ENCODE measurements around the gene TBC1D9.

The TBC1D9 gene

DNA sequence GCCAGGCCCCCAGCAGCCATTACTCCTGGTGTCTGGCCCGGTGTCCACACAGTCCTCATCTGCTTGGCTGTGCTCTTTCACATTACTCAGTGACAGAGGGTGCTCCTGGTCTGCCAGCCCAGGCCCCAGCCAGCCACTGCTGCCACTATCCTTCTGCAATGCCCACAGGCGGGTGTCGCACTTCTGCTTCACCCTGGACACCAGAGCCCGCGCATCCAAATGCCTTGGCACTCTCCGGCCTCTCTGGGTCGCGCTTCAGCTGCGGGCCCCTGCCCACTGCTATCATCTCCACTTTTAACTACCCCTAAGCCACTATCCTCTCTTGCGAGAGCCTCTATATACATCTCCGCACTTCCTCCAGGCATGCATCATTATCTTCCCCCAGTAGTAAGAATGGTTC lies 111.0 kb downstream of the TBC1D9 start:
- no peaks in the 10 kb centered on the region for H3K36me3 ChIP-seq (ENCODE audit: control insufficient read depth, insufficient read depth, low read length)
- no peaks in the 10 kb centered on the region for H3K27me3 ChIP-seq (ENCODE audit: control insufficient read depth, insufficient read depth, low read length)
- H3K9ac ChIP-seq (ENCODE audit: low read length), result no peak overlapping the region
- no peak overlapping the region for H3K4me3 ChIP-seq (ENCODE audit: low read length)
- H3K27ac ChIP-seq (ENCODE audit: low read depth, low read length), result no peak overlapping the region
- no peaks in the 10 kb centered on the region for H3K4me1 ChIP-seq (ENCODE audit: control insufficient read depth, insufficient read depth, low read length)

DNA sequence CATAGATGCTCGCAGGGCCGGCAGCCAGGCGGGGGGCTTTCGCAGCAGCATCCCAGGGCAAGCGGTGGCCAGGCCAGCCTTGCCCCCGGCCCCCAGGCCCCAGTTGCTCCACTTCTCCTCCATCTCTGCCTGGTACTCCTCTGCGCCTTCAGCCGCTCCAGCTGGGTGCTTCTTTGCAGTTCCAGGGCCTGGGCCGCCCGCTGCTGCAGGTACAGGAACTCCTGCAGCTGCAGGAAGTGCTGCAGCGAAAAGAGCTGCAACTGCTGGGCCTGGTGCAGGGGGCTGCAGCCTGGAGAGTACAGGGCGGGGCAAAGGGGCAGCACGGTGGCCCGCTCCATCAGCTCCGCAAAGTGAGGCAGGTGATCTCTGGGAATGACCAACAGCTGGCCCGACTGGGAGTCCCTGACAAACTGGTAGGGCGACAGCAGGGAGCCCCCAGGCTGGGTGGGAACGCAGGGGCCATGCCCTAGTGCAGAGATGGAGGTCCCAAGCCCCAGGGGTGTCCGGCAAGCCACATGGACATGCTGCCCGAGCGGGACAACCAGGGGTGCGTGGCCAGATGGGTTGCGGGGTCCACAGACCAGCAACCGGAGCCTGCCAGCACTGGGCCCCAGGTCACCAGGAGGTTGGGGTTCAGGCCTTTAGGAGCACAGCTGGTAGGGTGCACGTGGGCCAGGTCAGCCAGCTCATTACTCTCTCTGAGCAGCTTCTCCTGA lies 111.6 kb downstream of the TBC1D9 start:
- no peak overlapping the region for H3K9ac ChIP-seq (ENCODE audit: low read length)
- H3K27ac ChIP-seq (ENCODE audit: low read depth, low read length), result no peak overlapping the region
- no peaks in the 10 kb centered on the region for H3K27me3 ChIP-seq (ENCODE audit: control insufficient read depth, insufficient read depth, low read length)
- no peak overlapping the region for H3K4me3 ChIP-seq (ENCODE audit: low read length)
- H3K36me3 ChIP-seq (ENCODE audit: control insufficient read depth, insufficient read depth, low read length), result no peaks in the 10 kb centered on the region
- H3K4me1 ChIP-seq (ENCODE audit: control insufficient read depth, insufficient read depth, low read length), result no peaks in the 10 kb centered on the region

DNA sequence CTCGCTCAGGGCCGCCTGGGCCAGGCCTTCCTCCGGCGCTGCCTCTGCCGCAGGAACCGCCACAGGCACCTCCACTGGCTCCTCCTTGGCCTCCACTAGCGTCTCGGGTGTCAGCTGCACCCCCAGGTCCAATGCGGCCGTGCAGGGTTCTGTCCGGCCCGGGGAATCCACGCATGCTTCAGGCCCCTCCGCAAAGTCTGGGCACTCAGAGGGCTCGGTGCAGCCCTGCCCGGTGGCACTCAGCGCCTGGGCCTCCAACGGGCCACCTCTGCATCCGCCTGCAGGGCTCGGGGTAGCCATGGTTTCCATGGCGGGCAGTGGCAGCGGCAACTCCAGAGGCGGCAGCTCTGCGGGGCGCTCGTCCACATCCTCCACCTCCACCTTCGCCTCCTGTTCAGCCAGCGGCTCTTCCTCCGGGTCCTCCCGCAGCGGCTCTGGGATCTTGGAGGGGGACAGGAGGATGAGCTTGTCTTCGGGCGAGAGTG lies 112.6 kb downstream of the TBC1D9 start:
- H3K36me3 ChIP-seq (ENCODE audit: control insufficient read depth, insufficient read depth, low read length), result no peaks in the 10 kb centered on the region

DNA sequence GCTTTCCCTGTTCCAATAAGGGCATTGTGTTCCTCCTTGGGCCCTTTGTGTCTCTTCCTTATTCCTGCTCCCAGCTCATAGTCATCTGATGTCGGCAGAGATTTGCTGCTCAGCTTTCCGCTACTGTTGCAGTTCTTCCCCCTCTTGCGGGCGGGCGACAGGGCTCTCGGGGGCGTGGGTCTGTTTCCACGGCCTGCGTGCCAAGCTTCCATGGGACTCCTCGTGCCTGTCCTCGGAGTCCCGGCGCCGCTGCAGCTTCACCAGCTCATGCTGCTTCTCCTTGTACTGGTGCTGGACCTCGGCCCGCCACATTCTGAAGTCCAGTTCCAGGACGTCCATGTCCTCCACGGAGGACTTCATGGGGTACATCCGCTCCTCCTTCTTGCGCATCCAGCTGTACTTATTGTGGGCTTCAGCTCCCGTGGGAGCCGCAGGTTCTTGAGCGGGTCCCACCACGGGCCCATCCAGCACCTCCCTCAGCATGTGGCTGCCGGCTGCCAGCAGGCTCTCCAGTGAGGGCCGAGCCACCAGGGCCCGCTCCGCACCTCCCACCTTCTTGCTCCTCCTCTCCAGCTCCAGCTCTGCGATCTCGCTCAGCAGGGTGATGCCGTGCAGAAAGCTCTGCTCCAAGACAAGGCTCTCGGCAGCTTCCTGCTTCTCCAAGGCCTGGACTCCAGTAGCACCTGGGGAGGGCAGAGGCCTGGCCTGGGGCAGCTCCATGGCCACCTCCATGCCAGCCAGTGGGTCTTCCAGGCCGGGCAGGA lies 113.3 kb downstream of the TBC1D9 start:
- Histone ChIP-seq H3K4me3 (ENCODE audit: low read length) (no peak overlapping the region), H3K4me1 (ENCODE audit: control insufficient read depth, insufficient read depth, low read length) (no peaks in the 10 kb centered on the region), H3K27ac (ENCODE audit: low read depth, low read length) (no peak overlapping the region), H3K27me3 (ENCODE audit: control insufficient read depth, insufficient read depth, low read length) (no peaks in the 10 kb centered on the region), H3K9ac (ENCODE audit: low read length) (no peak overlapping the region), H3K36me3 (ENCODE audit: control insufficient read depth, insufficient read depth, low read length) (no peaks in the 10 kb centered on the region)

More for the DNA sequence above, 112.6 kb downstream of the TBC1D9 start:
- Histone ChIP-seq H3K27me3 (ENCODE audit: control insufficient read depth, insufficient read depth, low read length) (no peaks in the 10 kb centered on the region), H3K27ac (ENCODE audit: low read depth, low read length) (no peak overlapping the region), H3K4me3 (ENCODE audit: low read length) (no peak overlapping the region), H3K9ac (ENCODE audit: low read length) (no peak overlapping the region), H3K4me1 (ENCODE audit: control insufficient read depth, insufficient read depth, low read length) (no peaks in the 10 kb centered on the region)

DNA sequence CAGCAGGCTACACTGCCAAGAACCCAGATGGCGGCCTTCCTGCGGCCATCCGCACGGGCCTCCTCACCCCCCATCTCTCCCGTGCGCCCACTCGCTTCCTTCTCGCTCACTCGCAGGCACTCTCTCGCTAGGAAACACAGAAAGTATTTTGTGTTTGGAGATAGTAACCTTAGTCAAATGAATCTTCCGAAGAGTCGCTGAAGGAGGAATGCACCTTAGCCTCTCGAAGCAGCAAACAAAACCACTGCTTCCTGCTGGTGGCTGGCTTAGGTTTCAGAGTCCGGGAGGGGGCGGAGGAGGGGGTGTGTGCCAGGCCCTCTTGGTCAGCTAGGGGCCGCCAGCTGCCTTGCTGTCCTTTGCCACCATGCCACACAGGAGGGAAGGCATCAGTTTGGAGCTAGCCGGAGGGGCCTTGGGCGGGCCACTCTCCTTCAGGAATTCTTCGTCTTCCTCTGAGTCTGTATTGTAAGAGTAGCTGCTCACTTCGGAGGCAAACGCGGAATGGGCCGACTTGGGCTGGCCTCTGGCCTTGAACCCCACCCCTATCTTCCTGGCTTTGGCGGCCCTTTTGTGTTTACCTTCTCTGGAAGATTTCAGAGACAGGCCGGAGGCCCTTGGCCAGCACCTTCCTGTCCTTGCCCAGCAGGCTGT lies 114.3 kb downstream of the TBC1D9 start:
- Histone ChIP-seq H3K36me3 (ENCODE audit: control insufficient read depth, insufficient read depth, low read length) (no peaks in the 10 kb centered on the region), H3K4me1 (ENCODE audit: control insufficient read depth, insufficient read depth, low read length) (no peaks in the 10 kb centered on the region), H3K4me3 (ENCODE audit: low read length) (no peak overlapping the region), H3K27ac (ENCODE audit: low read depth, low read length) (no peak overlapping the region), H3K9ac (ENCODE audit: low read length) (no peak overlapping the region), H3K27me3 (ENCODE audit: control insufficient read depth, insufficient read depth, low read length) (no peaks in the 10 kb centered on the region)

DNA sequence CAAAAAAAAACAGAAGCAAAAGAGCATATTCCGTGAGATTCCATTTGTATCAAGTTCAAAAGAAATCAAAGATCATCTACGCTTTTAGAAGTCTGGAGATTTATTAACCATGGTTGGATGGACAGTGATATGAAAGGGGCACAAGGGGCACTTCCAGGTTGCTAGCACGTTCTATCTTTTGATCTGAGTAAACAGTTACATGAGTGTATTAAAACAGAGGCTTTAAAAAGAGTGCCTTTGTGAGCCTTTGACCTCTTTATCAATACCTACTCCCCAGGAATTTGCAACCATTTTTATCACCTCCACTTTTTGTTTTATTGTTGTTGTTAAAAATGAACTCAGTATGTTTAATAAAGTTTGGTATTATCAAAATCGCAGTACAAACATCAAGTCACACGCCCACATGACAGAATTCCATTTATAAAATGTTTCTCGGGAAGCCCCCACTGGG lies 115.1 kb downstream of the TBC1D9 start:
- no peak overlapping the region for H3K4me3 ChIP-seq (ENCODE audit: low read length)
- H3K36me3 ChIP-seq (ENCODE audit: control insufficient read depth, insufficient read depth, low read length), result no peaks in the 10 kb centered on the region
- H3K27me3 ChIP-seq (ENCODE audit: control insufficient read depth, insufficient read depth, low read length), result no peaks in the 10 kb centered on the region
- no peak overlapping the region for H3K9ac ChIP-seq (ENCODE audit: low read length)
- H3K27ac ChIP-seq (ENCODE audit: low read depth, low read length), result no peak overlapping the region
- H3K4me1 ChIP-seq (ENCODE audit: control insufficient read depth, insufficient read depth, low read length), result no peaks in the 10 kb centered on the region

DNA sequence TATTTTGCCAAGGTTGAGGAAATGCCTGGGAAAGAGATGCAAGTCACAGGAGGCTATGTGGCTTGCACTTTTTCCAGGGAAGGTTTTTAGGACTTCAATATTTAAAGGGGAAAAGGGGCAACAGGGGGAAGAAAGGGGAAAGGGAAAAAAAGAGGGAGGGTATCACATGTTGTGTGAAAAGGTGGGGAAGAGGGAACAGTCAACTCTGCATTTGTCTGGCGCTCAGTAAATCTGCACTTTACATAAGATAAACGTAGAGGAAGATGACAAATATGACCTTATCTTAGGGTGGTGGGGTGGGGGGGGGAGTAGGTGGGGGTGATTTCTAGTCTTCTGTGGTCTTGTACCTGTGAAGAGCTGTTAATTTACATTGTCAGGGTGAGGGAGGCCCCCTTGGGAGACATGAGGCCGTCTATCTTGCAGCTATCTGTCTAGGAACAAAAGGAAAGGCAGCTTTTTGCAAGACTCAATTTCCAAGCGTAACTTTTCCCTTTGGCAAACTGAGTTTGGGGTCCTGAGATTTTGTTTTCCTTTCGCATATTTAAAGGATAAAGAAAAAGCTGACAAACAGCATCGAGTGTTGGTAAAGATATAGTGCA lies 115.9 kb downstream of the TBC1D9 start:
- H3K9ac ChIP-seq (ENCODE audit: low read length), result no peak overlapping the region
- H3K4me1 ChIP-seq (ENCODE audit: control insufficient read depth, insufficient read depth, low read length), result no peaks in the 10 kb centered on the region
- H3K4me3 ChIP-seq (ENCODE audit: low read length), result no peak overlapping the region
- no peaks in the 10 kb centered on the region for H3K36me3 ChIP-seq (ENCODE audit: control insufficient read depth, insufficient read depth, low read length)
- no peaks in the 10 kb centered on the region for H3K27me3 ChIP-seq (ENCODE audit: control insufficient read depth, insufficient read depth, low read length)
- no peak overlapping the region for H3K27ac ChIP-seq (ENCODE audit: low read depth, low read length)

DNA sequence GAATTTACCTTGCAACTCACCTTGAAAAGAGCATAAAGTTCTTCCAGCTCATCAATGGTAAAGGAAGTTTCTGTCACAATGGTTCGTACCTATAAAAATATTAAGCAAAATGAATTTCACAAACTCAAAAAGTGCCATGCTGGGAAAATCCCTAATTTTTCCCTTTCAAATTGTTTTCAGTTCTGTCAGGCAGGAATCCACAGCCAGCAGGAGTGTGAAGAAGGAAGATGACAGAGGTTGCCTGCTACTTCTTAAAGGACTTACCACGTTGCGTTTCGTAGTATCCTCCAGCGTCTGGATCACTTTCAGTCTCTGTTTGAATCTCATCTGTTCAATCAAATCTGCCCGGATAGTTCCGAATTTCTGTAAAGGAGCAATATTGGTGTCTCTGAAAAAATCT lies 117.1 kb downstream of the TBC1D9 start:
- H3K27ac ChIP-seq (ENCODE audit: low read depth, low read length), result no peak overlapping the region
- H3K36me3 ChIP-seq (ENCODE audit: control insufficient read depth, insufficient read depth, low read length), result no peaks in the 10 kb centered on the region
- no peaks in the 10 kb centered on the region for H3K4me1 ChIP-seq (ENCODE audit: control insufficient read depth, insufficient read depth, low read length)

DNA sequence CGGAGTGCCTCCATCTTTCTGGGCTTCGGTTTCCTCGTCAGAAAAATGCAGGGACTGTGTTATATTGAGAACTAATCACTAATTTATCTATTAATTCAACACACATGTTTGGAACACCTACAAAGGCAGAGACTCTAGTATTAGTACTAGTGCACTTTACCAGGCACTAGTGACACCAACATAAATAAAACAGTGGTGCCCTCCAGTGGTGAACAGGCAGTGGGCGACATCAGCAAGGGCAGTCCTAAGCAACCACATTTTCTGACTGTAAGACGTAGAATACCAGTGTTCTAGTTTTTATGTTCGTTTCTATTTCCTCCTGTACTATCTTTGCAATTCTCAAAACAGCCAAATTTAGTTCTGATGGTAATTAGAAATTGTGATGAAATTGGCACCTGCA lies 118.3 kb downstream of the TBC1D9 start:
- Histone ChIP-seq H3K4me3 (ENCODE audit: low read length) (no peak overlapping the region), H3K27ac (ENCODE audit: low read depth, low read length) (no peak overlapping the region), H3K9ac (ENCODE audit: low read length) (no peak overlapping the region), H3K36me3 (ENCODE audit: control insufficient read depth, insufficient read depth, low read length) (no peaks in the 10 kb centered on the region), H3K27me3 (ENCODE audit: control insufficient read depth, insufficient read depth, low read length) (no peaks in the 10 kb centered on the region), H3K4me1 (ENCODE audit: control insufficient read depth, insufficient read depth, low read length) (no peaks in the 10 kb centered on the region)

More for the DNA sequence above, 117.1 kb downstream of the TBC1D9 start:
- no peak overlapping the region for H3K9ac ChIP-seq (ENCODE audit: low read length)
- no peaks in the 10 kb centered on the region for H3K27me3 ChIP-seq (ENCODE audit: control insufficient read depth, insufficient read depth, low read length)
- H3K4me3 ChIP-seq (ENCODE audit: low read length), result no peak overlapping the region

DNA sequence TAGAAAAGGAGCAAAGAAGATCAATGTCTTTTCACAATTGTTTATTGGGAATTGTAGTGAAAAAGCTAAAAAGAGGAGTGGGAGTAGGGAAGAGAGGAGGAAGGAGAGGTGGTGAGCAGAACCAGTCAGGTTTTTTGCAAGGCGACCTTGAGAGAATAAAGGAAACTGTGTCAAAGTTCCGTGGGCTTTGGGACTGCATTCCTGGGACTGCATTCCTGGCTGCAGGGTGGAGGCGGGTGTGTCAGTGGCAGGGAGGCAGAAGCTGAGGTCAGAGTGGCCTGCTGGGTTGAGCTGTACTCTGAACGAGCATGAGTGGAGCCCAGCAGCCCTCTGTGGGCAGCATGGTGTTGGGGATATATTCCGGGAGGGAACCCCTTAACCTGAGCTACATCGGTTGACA lies 120.6 kb downstream of the TBC1D9 start:
- H3K36me3 ChIP-seq (ENCODE audit: control insufficient read depth, insufficient read depth, low read length), result no peaks in the 10 kb centered on the region
- H3K4me3 ChIP-seq (ENCODE audit: low read length), result no peak overlapping the region
- H3K9ac ChIP-seq (ENCODE audit: low read length), result no peak overlapping the region
- no peaks in the 10 kb centered on the region for H3K4me1 ChIP-seq (ENCODE audit: control insufficient read depth, insufficient read depth, low read length)
- H3K27me3 ChIP-seq (ENCODE audit: control insufficient read depth, insufficient read depth, low read length), result no peaks in the 10 kb centered on the region
- no peak overlapping the region for H3K27ac ChIP-seq (ENCODE audit: low read depth, low read length)

DNA sequence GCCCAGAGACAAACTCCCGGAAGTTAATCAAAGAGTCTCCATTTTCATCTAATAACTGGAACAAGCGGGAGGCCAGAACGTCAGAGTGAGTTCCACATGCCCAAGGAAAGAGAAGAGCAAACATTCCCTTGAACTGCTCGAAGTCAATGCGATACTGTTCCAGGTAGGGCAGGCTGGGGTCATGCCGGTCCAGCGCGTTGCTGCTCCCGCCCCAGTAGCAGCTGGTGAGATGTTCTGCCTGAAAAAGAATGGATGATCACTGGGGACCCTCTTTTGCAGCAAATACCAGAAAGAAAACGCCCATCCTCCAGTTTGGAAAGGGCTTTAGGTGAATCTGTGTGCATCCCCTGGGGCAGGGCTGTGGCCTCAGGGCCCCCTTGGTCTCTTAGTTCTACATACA lies 122.2 kb downstream of the TBC1D9 start:
- no peak overlapping the region for H3K9ac ChIP-seq (ENCODE audit: low read length)
- no peak overlapping the region for H3K27ac ChIP-seq (ENCODE audit: low read depth, low read length)
- no peaks in the 10 kb centered on the region for H3K4me1 ChIP-seq (ENCODE audit: control insufficient read depth, insufficient read depth, low read length)
- no peaks in the 10 kb centered on the region for H3K27me3 ChIP-seq (ENCODE audit: control insufficient read depth, insufficient read depth, low read length)
- H3K4me3 ChIP-seq (ENCODE audit: low read length), result no peak overlapping the region
- no peaks in the 10 kb centered on the region for H3K36me3 ChIP-seq (ENCODE audit: control insufficient read depth, insufficient read depth, low read length)

DNA sequence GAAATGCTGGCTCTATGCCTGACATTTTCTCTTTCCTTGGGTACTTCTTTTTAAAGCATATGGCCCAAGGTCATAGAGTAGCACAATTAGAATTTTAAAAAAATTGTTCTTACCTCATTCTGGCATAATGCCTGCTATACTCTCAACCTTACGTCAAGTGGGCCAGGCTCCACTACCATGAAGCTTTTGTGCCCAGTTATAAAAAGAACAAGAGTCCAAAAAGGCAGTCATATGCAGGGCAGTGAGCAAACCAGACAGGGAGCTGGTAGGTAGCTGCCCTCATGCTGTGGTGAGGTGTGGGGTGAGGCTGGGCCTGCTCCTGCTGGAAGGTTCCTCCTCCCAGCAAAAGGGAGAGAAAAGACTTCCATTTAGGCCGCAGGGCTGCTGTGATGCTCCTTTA lies 123.1 kb downstream of the TBC1D9 start:
- Histone ChIP-seq H3K36me3 (ENCODE audit: control insufficient read depth, insufficient read depth, low read length) (no peaks in the 10 kb centered on the region), H3K27me3 (ENCODE audit: control insufficient read depth, insufficient read depth, low read length) (no peaks in the 10 kb centered on the region), H3K4me3 (ENCODE audit: low read length) (no peak overlapping the region), H3K27ac (ENCODE audit: low read depth, low read length) (no peak overlapping the region), H3K4me1 (ENCODE audit: control insufficient read depth, insufficient read depth, low read length) (no peaks in the 10 kb centered on the region), H3K9ac (ENCODE audit: low read length) (no peak overlapping the region)

Data from rectal smooth muscle tissue (tissue), 1 donor.